Stimulated activated CD4-positive, alpha-beta T cell treated with anti-CD3 and anti-CD28 coated beads, Interleukin-2, amount 100 ng/mL, for 4 hours (primary cell): ENCODE results near the gene FOLR2.
"Not testable (repeated sequence)": the region's sequence is repeated elsewhere in the genome, so short reads cannot be mapped to it uniquely, and the experiment has no call there.

Experiments used
- DNase-seq: peaks from one replicate; pipeline ENCODE4 v3.0.0-alpha.2; 2020; ENCODE audit warnings: low read depth

The FOLR2 gene

DNA sequence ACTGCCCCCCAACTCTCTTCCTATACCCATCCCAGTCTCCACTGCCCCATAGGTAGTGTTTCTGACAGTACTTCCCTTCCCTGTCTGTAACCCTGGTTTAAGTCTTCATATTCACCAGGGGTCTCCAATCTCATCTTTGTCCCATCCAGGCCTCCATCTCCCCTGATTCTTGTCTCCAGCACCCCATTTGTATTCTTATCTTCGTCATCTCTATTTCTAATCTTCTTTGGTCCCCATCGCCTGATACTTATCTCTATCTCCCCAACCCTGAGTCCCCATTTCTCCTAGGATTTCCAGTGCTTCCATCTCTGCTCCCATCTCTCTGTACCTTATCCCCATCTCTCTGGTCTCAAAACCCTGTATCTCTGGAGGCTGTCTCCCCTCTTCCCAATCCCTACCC, 25.5 kb downstream of the FOLR2 start:
- no peak for DNase-seq

DNA sequence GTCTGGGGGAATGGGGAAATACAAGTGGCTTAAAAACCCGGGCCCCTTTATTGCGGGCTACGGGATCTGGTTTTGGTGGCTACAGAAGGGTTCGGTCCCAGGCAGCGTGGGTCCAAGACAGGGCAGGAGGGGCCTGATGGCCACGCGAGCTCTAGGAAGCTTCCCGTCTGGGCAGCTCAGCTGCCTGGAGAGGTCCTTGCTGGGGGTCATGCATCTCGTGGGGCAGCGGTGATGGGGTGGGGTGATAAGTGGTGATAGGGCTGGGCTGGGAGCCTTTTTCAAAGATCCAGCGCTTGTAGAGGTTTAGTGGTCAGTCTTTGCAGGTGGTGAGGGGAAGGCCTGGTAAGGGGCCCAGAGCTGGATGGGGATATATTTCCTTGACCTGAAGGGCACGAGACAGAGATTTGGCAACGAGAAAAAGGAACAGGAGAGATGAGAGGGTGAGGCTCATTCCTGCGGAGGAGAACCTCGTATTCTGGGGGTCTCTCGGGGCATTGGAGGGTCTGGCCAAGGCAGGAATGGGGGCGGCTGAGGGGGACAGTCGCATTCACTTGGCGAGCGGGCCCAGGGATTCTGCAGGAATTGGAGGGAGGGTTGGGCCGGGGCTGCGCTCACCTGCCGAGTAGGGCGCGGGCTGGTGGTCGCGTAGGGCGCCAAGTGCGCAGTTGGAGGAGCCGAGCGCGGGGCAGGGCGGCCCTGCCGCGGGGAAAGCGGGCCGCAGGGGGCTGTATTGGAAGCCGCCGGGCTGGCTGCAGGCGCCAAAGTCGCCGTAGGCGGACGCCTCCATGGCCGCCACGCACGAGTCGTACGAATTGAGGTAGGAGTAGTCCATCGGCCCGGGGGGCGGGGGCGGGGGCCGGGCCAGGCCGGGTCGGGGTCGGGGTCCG, 26.8 kb downstream of the FOLR2 start:
- no peak for DNase-seq

DNA sequence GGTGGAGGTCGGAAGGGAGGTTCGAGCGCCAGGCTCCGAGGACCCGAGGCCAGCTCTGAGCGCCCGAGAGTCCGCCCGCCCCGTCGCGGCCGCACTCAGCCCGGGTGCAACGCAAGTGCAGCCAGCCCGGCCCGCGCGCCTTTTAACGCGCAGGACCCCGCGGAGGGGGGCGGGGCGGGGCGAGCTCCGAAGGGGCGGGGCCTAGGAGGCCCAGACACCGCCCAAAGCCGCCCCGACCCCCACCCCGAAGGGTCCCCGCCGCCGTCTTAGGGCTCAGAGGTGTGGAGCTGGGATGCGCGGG, 27.4 kb downstream of the FOLR2 start, which contains the start of gene PHOX2A:
TSS of gene PHOX2A (minus strand) at position 117 of the 301 bp plus-strand sequence. CDS start 172 bp downstream, outside the sequence.
- DNase-seq, result no peak

GRCh38 chr11:72244361-72245262, 28.0 kb downstream of the FOLR2 start:
- no peak for DNase-seq

- DNase-seq, result no peak
These were observed 28.7 kb downstream of the FOLR2 start for GRCh38 chr11:72245263-72245816.

DNA sequence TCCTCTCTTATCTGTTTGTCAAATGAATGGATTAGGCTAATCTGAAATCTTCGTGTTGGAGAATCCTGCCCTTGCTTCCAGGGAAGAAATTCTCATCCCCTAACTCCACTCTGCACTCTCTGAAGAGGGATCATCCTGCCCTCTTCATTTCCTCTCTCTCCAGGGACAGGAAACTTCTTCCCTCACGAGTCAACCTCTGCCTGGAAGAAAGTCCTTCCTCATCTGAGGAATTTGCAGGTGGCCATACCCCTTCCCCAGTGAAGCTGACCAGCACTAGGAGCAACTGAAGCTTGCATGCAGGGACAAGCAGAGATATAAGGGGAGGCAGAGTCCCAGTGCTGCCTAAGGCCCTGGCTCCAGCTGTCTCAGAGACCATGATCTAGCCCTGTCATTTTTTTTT, 31.0 kb downstream of the FOLR2 start:
- no peak for DNase-seq

DNA sequence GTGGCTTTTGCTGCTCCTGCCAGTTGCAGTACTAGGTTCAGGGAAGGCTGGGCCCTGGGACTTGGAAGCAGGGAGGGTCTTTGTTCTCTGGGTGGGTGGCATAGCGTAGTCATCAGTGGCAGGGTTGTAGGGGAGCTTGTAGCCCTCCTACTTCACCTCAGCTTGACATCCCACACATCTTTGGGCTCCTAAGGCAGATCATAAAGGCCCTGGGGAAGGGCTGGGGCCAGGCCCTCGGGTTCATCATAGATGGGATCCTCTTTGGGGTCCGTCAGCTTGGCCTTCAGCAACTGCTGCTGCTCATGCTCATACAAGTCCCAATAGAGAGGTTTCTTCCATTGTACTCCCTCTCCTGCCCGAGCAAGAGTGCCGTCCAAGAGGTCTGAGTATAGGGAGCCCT, 33.4 kb downstream of the FOLR2 start:
- DNase-seq, result no peak

DNA sequence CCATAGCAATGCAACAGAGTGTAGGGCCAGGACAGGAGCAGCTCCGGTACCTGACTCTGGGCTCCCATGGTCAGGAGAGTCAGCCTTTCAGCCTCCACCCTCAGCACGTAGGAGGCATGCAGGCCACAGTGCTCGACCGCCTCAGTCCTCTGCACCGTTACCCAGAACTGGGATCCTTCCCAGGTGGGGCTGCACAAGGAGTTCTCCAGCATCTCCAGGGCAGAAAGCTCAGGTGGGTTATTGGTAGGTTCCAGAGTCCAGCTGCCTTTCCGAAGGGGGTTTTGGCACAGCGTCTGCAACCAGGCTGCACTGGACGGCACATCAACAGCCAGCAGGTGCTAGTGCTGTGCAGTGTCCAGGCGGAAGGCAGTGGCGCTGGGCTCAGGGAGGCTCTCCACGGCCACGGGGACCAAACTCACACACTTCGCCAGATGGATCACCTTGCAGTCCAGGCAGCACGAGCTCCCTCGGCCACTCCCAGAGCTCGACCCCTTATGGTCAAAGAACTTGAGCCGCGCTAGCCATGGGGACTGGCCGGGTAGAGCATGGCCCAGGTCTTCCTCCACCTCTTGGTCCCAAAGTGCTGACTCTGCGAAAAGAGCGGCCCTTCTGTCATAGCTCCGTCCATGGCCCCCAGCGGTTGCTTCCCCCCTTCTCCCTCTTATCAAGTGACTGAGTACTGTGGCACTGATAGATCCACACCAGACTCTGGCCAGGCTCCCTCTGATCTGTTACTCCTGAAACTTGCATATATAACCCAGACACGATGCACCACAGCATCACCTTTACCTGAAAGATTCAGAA, 34.3 kb downstream of the FOLR2 start:
- no peak for DNase-seq

GRCh38 chr11:72251614-72252013, 35.0 kb downstream of the FOLR2 start:
- no peak for DNase-seq

- DNase-seq, result no peak
These were observed 36.8 kb downstream of the FOLR2 start for GRCh38 chr11:72253392-72253791.

GRCh38 chr11:72254299-72254993, 37.9 kb downstream of the FOLR2 start:
- no peak for DNase-seq

- no peak for DNase-seq
These were observed 41.0 kb downstream of the FOLR2 start for GRCh38 chr11:72257570-72257969.

DNA sequence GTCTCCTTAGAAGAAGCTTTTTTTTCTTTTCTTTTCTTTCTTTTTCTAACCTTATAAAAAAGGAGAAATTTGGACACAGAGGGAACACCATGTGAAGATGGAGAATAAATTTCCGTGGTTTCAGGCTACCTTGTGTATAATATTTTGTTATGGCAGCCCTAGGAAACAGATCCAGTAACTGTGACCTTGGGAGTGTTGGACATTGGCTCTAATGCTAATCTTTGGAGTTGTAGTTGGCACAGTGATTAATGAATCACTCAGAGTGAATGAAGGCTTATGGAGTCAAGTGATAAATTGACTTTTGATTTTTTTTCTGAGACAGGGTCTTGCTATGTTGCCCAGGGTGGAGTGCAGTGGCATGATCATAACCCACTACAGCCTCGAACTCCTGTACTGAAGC, 42.9 kb downstream of the FOLR2 start:
- DNase-seq, result no peak

- no peak for DNase-seq
These were observed 44.0 kb downstream of the FOLR2 start for GRCh38 chr11:72260574-72260973.

DNA sequence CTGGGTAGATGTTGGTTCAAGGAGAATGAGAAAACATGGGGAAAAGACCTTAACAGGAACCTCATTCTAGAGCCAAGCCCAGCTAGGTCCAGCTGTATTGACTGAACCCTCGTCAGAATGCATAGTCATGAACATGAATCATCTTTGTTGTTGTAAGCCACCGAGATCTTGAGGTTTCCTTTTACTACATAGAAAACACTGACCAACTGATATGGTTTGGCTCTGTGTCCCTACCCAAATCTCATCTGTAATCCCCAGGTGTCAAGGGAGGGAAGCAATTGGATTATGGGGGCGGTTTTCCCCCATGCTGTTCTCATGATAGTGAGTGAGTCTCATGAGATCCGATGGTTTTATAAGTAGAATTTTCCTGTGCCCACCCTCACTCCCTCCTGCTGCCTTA, 46.8 kb downstream of the FOLR2 start:
- DNase-seq, result no peak

DNA sequence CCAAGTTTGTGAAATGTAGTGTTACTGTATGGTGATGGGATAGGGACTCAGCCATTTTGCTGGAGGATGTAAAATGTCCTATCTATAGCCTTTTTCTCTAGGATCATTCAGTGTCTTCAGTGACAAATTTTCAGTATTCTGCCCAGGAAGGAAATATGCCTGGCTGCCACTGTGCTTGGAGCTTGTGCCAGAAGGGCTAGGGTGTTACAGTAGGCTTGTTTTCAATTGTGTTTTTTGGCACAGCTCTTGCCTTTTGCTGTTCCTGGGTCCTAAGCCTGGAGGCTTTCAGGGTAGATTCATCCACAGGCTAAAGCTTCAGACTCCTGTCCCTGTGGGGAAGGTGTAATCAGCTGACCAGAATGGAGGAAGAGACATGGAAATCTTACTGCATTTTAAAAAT, 49.4 kb downstream of the FOLR2 start:
- no peak for DNase-seq

DNA sequence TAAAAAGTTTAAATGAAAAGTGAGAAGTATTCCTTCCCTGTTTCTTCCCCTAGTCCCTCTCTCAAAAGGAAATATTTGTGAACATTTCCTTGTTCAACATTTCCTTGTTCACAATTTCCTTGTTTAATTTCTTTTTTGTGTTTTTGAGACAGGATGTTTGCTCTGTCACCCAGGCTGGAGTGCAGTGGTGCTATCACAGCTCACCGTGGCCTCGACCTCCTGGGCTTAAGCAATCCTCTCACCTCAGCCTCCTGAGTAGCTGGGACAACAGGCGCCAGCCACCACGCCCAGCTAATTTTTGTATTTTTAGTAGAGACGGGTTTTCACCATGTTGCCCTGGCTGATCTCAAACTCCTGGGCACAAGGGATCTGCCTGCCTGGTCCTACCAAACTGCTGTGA, 50.4 kb downstream of the FOLR2 start:
- DNase-seq, result not testable (repeated sequence)

GRCh38 chr11:72267956-72268617, 51.5 kb downstream of the FOLR2 start:
- DNase-seq, result no peak
